T1000 (cell line): ENCODE data around the gene RHOBTB1.
"Not testable (repeated sequence)": the region's sequence is repeated elsewhere in the genome, so short reads cannot be mapped to it uniquely, and the experiment has no call there.

Source experiments
- DNase-seq: peaks from one replicate; lab custom pipeline; 2025; ENCODE audit warnings: mixed read lengths; lab: John Stamatoyannopoulos, UW

Gene RHOBTB1, protein sequence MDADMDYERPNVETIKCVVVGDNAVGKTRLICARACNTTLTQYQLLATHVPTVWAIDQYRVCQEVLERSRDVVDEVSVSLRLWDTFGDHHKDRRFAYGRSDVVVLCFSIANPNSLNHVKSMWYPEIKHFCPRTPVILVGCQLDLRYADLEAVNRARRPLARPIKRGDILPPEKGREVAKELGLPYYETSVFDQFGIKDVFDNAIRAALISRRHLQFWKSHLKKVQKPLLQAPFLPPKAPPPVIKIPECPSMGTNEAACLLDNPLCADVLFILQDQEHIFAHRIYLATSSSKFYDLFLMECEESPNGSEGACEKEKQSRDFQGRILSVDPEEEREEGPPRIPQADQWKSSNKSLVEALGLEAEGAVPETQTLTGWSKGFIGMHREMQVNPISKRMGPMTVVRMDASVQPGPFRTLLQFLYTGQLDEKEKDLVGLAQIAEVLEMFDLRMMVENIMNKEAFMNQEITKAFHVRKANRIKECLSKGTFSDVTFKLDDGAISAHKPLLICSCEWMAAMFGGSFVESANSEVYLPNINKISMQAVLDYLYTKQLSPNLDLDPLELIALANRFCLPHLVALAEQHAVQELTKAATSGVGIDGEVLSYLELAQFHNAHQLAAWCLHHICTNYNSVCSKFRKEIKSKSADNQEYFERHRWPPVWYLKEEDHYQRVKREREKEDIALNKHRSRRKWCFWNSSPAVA

DNA sequence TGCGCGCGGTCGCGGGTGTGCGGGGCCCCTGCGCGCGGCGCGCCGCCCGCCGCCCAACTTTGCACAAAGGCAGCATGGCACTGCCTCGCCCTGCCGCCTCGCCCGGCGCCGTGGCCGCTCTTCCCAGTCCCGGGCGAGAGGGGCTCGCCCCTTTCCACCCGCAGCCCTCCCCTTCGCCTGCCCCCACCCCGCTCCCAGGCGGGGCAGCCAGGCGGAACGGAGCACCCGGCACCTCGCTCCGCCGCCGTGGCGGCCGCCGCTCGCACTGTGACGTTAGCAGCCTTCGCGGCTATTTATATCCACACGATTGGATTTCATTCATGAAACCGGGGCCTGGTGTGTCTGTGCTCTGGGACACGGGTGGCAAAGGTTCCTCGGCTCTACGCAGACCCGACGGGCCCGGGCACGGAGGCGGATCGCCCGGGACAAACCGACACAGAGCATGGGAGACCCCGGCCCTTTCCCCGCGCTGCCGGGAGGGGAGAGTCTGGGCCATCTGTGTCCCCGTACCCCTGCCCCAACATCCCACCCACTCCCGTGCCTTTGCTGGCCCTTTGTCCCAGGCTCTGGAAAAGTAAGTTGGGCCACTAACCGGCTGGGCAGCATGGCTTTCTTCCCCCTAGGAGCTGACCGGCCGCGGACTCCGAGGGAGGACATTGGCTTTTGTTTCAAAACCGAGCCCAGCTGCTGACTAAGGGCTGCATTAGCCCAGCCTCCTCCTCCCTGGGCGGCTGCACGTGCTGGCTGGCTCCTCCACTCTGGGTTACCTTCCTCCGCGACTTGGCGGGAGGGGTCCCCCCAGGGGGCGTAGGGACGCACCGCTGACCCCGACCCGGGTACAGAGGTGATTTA, at the start of gene RHOBTB1:
Gene RHOBTB1, minus strand, starts transcription at position 128 of the 852 bp plus-strand sequence. CDS start 32,643 bp downstream, outside the sequence.
- peak; percentile 64 for DNase-seq

DNA sequence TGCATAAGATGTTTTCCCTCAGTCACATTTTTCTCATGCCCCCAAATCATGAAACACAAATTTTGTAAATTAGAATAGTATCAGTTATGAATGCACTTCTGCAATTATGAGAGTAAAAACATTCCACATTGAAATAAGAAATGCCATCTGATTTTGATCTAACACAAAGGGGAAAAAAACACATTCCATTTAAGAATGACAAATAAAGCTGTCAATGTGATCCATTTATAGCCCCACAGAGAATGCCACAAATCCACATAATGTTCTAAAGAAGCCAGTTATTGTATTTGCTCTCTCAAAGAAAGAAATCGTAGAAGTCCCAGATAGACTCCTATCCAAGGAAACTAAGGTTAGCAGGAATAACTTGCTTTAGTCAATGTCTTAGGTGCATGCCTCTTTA, 48.7 kb upstream of the RHOBTB1 start:
- no peak for DNase-seq

DNA sequence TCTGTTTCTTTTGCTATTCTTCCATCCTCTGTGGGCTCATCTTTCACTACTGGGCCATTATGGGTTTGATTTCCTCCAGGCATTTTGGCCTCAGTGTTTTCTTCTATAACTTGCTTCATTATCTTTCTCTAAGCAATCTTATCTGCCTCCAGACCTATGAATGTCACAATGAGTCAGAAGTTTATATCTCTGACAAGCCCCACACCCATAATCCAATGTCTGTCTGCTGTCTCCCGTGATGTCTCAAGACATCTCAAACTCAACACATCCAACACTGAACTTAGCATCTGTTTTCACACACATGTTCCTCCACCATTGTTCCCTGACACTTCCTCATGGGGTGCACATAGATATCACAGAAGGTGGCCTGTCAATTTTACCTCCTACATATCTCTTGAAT, 46.7 kb upstream of the RHOBTB1 start:
- DNase-seq = no peak

DNA sequence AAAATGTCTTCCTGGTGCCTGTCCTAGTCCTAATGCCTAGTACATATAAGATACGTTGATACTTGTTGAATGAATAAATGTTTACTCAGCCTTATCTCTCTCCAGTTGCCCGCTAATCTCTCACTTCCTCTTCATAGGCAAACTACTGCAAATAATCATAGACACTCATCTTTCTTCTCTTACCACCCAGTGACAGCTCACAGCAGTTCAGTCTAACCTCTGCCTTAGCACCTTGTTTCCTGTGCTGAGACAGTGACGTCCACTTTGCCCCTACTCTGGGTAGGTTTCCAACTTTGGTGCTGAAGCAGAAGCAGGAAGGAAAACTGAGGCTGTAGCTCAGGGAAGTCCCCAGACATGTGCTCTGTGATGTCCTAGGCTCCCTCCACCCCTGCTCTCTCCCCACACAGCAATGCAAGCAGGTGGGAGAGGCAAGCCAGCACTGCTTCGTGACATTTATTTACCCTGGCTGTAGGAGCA, 45.5 kb upstream of the RHOBTB1 start:
- no peak for DNase-seq

DNA sequence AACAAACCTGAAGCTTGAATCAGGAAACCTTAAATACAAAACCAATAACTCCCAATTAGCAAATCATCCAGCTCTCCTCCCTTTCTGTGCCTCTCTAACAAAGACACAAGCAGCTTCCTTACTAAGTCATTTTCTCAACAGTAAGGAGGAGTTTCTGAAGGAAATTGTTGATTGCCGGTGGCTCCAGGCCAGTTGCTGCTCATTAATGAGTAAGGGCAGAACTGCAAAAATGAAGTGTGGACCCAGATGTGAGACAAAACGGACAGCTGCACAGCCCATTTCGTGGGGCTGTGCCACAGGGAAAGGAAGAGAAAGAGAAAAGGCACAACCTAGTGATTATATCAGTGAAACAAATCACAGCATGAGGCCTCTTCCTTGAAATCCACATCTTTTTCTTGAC, 42.8 kb upstream of the RHOBTB1 start:
- no peak for DNase-seq

DNA sequence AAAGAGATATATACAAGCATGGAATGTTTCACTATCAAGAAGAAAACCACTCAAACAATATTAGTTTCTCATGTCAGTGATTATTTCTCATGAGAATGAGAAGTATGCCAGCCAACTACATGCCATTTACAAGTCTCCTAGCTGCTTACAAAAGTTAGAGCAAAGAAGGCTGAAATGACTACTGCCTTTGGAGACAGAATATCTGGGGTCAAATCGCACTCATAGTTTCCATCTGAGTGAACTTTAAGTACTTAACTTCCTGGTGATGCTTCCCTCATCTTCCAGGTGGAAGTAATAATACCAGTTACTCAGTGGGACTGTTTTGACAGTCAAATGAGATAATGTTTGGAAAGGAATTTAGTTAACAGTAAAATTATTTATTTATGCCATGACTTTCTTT, 42.0 kb upstream of the RHOBTB1 start:
- no peak for DNase-seq

DNA sequence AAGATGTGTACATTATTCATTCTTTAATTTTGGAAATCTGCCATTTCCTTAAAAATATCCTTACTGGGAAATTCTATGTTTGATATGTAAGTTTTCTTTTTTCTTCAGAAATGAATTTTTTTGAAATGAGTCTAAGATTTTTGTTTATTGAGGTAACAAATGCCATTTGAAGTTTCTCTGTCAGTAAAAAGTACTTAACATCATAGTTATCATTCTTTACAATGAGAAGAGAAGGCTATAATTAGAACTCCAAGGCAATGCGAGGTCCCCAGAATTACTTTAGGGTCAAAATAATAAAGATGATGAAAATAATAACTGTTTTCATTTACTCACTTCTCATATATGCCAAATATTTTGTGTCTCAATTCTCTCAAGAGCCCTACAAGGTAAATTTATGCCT, 37.0 kb upstream of the RHOBTB1 start:
- DNase-seq = no peak

DNA sequence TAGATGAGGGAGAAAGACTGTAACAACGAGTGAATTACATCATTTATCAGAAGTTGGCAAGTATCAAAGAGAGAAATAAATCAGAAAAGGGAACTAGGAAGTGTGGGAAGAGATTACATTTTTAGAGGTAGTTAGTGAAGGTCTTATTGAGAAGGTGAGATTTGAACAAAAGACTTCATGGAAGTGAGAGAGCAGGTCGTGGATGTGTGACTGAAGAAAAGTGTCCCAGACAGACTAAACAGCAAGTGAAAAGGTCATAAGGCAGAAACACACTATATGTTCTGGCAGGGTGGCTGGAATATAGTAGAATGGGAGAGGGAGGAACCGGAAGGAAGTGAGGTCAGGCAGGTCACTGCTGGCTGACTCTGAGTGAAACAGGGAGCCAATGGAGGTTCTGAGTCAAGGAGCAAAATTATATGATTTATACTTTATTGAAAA, 35.7 kb upstream of the RHOBTB1 start:
- no peak for DNase-seq

DNA sequence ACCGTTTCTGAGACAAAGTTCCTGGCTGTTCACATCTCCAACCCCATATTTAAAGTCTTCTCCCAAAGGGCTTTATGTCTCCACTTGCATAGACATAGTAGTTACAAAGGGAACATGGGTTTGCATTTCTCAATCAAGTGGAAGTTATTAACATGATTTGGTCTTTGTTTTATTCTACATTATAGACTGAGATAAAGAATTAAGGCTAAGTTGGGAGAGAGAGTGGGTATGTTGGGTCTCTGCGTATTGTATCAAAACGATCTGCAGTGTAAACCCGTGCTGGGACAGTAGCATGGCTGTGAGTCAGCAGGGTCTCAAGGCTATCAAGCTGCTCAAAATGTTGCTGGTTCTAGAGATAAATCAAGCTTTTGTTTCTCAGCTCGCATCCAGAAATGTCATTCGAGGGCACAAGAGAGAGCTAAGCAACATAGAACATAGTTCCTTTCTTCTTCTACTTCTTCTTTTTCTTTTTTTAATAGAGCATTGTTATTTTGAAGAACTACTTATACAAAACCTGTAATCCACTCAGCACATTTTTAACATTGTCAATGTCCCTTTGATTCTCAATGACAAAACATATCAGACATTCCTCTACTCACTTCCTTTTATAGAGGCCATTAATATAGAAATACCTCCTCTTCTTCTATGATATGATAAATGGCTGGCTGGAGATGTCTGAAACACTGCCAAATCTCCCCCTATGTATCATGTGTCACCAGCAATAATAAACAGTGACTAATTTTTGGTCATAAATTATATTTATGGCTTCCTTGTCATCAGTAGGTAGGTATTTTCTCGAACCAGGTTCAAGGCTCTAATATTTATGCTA, 34.5 kb upstream of the RHOBTB1 start:
- DNase-seq = no peak

DNA sequence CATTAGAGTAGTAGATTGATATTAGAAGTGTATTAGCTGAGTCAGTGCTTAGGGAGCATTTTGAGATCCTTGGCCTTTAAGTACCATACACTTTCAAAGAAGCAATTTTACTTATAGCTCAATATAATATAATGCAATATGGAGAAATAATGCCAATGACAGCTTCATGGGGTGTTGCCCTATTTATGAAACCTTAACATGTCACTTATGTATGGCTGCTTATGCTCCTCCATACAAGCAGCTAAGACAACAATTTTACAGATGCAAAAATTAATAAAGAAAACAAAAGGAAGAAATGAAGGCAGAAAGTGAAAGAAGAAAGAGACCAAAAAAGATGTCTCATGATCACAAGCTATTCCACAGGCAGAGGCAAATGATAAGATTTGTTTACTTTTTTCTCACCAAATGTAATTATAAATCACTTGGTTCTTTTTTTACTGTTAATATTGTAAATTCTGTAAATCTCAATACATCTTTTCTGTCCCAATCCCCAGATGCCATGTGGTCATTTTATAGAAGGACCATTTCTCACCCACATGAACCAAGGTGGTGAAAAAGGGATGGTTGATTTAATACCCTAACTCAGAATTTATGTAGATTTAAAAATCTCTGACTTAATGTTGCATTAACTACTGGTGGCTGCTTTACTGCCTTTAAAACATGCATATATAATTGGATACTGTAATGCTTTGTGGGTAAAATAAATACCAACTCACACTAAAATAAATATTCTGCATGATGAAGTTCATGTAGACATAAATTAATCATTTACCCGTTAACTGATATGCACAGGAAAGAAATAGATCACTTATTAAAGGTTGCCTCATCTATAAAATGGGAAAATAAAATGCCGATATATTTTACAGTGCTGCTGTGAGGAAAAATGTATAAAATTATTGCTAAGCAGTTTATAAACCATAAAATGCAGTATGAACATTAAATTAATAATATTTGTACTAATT, 33.5 kb upstream of the RHOBTB1 start:
- DNase-seq = no peak

DNA sequence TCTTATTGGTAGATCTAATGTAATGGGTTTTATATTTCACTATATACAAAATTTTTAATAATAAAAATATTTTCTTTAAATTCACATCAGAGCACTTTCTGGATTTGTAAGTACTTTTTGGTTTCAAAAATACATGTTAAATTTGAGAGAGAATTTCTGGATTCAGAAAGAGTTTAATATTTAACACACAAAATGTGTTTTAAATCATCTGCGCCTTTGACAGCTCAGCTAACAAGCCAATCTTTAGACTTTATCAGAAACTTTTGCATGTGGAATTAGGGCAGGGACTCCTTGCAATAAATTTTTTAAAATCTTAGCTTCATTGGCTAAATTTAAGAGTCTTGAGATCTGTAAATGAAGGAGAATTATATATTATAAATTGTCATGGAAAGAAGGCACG, 32.7 kb upstream of the RHOBTB1 start:
- no peak for DNase-seq

DNA sequence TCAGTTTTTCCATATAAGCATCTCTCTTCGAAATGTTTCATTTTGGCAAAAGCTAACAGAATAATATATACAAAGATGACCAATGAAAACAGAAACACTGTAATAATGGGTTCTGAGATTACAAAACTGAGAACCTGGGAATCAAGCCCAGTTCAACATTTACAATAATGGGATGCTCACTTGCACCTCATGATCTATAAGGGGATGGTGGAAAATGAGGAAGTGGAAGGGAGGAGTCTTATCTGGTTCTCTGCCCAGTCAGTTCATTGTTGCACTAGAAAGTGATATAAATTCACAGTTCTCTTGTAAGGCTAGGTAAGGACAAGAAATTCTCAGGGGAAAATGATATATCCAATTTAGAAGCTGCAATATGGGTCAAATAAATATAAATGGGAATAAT, 31.7 kb upstream of the RHOBTB1 start:
- no peak for DNase-seq

DNA sequence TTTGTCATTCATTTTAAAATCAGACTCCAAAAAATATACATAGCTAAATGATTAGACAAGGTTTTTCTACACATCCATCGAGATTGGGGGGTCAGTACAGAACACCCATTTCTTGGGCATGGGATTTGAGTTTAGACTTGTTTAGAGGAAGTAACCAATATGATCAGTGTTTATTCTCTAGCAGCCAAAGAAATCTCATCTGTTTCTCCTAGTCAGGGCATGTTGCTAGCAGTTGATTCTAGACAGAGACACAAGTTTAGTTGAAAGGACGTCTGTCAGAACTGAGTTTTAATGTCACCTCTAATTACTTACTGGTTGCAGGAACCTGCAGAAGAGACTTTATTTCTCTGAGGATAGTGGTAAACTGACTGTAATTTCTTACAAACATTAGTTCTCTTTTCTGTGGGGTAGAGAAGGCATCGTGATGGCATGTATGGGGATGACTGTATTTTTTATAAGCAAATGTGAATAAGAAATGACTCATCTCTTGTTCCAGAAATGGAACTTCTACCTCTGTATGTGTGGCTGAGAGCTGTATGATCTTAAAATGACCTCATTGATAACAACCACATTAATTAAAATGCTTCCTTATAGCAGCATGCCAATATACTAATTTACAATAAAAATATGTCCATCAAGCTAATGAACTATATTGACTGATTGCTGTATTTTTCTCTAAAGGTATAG, 30.6 kb upstream of the RHOBTB1 start:
- no peak for DNase-seq

DNA sequence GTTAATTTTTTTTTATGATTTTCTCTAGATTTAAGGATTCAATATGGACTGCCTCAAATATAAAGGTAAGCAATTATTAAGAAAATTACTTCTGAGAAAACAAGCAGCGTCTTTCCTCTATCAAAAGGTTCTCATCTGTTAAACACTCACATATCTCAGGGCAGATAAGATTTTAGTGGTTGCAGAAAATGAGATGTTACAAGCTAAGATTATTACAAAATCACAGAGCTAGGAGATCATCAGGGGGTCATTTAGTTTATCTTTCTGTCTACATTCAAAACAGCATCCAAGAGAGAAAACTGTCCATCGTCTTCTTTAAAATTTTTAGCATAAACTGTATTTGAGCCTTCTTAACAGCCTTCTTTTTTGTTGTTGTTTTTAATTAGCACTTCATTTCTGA, 29.1 kb upstream of the RHOBTB1 start:
- no peak for DNase-seq

DNA sequence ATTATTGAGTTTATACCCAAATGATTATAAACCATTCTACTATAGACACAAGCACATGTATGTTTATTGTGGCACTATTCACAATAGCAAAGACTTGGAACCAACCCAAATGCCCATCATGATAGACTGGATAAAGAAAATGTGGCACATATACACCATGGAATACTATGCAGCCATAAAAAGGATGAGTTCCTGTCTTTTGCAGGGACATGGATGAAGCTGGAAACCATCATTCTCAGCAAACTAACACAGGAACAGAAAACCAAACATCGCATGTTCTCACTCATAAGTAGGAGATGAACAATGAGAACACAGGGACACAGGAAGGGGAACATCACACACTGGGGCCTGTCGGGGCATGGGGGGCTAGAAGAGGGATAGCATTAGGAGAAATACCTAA, 28.2 kb upstream of the RHOBTB1 start:
- not testable (repeated sequence) for DNase-seq

DNA sequence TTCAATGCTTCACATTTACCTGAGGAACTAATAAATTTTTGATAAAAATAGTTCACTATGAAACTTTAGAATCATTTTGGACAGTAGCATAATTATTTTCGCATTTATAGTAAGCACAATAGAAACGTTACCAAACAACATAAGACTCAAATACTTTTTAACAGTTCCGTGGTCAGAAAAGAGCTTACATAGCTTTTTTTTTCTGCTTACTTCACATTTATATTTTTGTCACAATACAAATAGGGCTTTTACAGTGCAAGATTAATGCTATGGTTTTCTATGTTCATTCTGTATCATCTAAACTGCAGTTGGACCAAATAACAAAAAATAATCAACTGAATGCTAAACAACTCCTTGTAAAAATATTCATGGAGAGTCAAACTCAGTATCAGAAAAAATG, 26.5 kb upstream of the RHOBTB1 start:
- no peak for DNase-seq

DNA sequence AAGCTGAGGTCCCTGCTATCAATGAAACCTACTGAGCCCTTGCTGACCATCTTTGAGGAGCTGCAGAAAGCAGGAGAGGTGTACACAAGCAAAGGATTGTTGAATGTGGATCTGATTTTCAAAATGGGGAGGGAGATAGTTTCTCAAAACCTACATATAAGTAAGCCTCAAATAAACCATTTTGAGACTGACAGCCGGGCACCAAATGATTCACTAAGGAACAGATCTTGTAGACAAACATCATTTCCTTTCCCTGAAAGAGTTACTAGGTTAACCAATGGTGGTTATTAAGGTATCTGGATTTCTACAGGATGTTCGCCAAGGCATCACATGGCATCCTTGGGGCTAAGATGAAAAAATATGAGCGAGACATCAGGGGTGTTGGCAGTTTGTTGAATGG, 24.5 kb upstream of the RHOBTB1 start:
- no peak for DNase-seq

DNA sequence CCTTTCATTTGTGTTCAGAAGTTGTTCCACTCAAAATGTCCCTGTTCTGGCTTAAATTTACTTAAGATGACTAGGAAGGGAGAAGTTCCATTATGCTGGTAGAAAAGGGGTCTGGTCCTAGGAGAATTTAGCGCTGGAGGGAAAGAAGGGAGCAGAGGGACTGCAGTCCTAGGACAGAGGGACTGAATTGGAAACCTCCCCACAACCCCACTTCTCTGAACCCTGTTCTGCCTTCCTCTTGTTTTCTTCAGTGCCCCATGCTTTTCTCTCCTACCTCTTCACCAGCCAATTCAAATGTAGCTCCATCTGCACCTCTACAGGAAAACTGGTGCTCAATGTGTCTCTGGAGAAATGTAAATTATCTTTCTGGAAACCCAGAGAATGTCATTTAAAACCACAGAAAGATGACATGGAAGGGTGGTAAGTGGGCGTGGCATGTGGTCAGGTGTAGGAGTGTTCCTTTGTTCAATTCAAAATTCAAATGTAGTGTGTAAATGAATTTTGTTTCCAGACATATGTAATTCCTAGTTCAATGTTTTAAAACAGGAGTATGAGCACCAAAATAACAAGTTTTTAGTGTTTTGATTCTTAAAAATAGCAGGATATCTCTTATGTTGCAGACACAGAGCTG, 24.0 kb upstream of the RHOBTB1 start:
- DNase-seq = no peak

DNA sequence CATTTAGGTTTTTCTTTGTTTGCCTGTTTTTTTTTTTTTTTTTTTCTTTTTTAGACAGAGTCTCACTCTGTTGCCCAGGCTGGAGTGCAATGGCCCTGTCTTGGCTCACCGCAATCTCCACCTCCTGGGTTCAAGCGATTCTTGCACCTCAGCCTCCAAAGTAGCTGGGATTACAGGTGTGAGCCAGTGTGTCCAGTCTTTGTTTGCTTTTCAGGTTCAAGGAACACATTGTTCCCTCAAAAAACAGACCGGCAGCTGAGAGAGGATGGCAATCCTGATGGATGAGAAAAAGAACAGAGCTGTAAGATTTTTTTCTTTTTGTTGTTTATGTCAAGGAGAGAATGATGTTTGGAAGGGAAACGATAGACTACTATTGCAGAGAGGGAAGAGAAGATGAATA, 23.3 kb upstream of the RHOBTB1 start:
- DNase-seq = no peak
